Astrocyte of the spinal cord (primary cell): ENCODE data around the gene ZNF346.

ENCODE experiments used
- DNase-seq: peaks from one replicate; pipeline ENCODE4 v3.0.0; 2011; ENCODE audit warnings: low read depth, low spot score
- H3K4me3 ChIP-seq: 2 replicates; pipeline ENCODE4 v1.5.1; 2011; ENCODE audit warnings: low read depth, mild to moderate bottlenecking, low read length, moderate library complexity
- CTCF ChIP-seq: IDR thresholded peaks from 2 replicates; pipeline ENCODE4 v1.5.1; 2012; ENCODE audit warnings: low read depth, mild to moderate bottlenecking, low read length, inconsistent platforms
- in situ Hi-C: cut with HindIII; loops from 2 replicates; pipeline ENCODE4 v1.10.0; 2017; ENCODE audit warnings: low sequenced_read_pairs

Gene ZNF346

DNA sequence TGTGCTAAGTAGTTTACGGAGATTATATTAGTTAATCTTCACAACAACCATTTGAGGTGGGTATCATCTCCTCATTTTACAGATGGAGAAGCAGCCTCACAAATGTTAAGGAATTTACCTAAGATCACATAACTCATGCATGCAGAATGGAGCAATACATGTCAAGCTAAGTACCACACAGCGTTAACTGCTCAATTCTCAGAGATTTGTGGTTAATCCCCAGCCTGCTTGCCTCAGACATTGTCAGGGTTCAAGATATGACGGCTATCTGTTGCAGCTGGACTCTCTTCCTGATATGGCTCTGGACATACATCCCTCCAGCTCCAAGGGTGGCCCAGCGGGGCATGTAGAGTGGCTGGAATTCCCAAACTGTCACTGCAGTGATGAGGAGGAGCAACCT is 7.3 kb upstream of the ZNF346 start:
- TF ChIP-seq CTCF, result no peak
- DNase-seq, result no peak
- in situ Hi-C loops, result no loop called here
- no peak overlapping the region for H3K4me3 ChIP-seq

DNA sequence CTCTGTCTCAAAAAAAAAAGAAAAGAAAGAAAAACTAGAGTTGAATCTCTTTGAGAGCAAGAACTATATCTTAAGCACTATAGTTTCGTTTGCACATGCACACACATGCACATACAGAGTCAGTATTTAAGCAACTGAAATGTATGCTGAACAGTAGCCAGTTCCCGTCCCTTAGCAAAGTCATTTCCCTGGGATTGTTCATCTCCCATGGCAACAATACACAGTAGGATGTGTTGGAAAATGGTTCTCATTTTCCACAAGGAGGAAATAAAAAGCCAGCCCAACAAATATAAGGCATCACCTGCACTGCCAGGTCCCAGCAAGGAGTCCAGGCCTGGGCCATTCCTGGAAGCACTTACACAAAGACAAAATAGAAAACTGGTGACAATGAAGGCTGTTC is 4.2 kb upstream of the ZNF346 start:
- no peak overlapping the region for H3K4me3 ChIP-seq
- in situ Hi-C loops, result no loop called here
- no peak for TF ChIP-seq CTCF
- DNase-seq, result no peak

DNA sequence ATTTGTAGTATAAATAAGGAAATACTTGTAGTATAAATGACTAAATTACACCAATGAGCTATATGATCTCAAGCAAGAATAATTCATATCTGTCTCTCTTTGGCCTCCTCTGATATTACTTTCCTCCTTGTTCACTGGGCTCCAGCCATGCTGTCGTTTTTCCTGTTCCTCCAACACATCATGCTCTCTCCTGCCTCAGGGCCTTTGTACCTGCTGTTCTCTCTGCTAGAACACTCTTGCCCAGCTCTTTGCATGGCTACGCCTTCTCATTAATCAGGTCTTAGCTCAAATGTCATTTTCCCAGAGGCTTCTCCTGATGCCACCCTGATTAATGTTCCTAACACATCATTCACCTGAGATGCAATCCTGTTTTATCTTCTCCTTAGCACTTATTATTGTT is 2.5 kb upstream of the ZNF346 start:
- no peak for TF ChIP-seq CTCF
- H3K4me3 ChIP-seq, result no peak overlapping the region
- in situ Hi-C loops, result no loop called here
- DNase-seq, result no peak

- DNase-seq, result peak; percentile 8
- H3K4me3 ChIP-seq, result peak overlapping the region; percentile 86
- in situ Hi-C loops, result no loop called here
- TF ChIP-seq CTCF, result no peak
Measured at GRCh38 chr5:177023303-177023664, 788 bp downstream of the ZNF346 start.

DNA sequence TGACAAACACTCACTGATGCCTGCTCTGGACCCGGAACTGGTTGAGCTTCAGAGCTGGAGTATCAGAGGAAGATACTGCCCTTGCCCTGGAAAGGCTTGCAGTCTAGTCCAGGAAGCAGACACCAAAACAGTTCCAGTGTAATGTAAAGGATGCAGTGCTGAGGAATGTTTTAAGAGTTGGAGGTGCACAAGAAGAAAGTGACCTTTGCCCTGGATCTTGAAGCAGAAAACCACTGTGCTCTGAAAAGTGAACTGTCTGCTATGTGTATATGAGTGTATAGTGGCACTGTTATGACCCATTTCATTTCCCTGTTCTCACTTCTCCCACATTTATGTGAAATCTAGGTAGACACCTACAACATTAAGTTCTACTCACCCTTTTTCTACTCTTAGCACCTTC is 2.1 kb downstream of the ZNF346 start:
- no peak for DNase-seq
- no peak for TF ChIP-seq CTCF
- H3K4me3 ChIP-seq, result no peak overlapping the region
- in situ Hi-C loops, result no loop called here

GRCh38 chr5:177025101-177025601 is 2.7 kb downstream of the ZNF346 start:
- TF ChIP-seq CTCF, result no peak
- in situ Hi-C loops, result no loop called here
- DNase-seq, result peak; percentile 13
- H3K4me3 ChIP-seq, result no peak overlapping the region

DNA sequence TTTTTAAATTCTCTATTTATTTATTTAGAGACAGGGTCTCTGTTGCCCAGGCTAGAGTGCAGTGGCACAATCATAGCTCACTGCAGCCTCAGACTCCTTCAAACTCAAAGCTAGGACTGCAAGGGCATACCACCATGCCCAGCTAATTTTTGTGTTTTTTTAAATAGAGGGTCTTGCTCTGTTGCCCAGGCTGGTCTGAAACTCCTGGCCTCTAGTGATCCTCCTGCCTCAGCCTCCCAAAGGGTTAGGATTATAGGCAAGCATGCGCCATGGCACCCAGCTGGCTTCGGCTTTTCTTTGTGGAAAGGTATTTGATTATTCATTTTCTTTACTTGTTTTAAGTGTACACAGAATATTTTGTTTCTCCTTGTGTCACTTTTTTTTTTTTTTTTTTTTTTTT is 5.2 kb downstream of the ZNF346 start:
- no peak for TF ChIP-seq CTCF
- DNase-seq, result no peak
- H3K4me3 ChIP-seq, result no peak overlapping the region
- in situ Hi-C loops, result no loop called here
